ENCODE measurements around the gene GCM1.
A peak's percentile ranks its signal among the peaks of the same experiment; 100 is the strongest.
"Not testable (repeated sequence)": the region's sequence is repeated elsewhere in the genome, so short reads cannot be mapped to it uniquely, and the experiment has no call there.

GCM1 gene

GRCh38 chr6:53148684-53149083 lies at the start of gene GCM1:
TSS of gene GCM1 (minus strand) at chr6:53148841. CDS start at chr6:53145632, 3,209 bp downstream.
- DNase-seq = no peak

GRCh38 chr6:53197553-53197952 lies 48.9 kb upstream of the GCM1 start:
- no peak for DNase-seq

GRCh38 chr6:53195048-53195447 lies 46.4 kb upstream of the GCM1 start:
- DNase-seq = no peak

- DNase-seq = no peak
Measured at GRCh38 chr6:53192682-53193188, 44.1 kb upstream of the GCM1 start.

GRCh38 chr6:53189554-53189953 lies 40.9 kb upstream of the GCM1 start:
- no peak for DNase-seq

GRCh38 chr6:53188833-53189232 lies 40.2 kb upstream of the GCM1 start:
- DNase-seq = no peak

GRCh38 chr6:53180678-53181077 lies 32.0 kb upstream of the GCM1 start:
- no peak for DNase-seq

GRCh38 chr6:53179961-53180651 lies 31.5 kb upstream of the GCM1 start:
- DNase-seq = no peak

GRCh38 chr6:53178837-53179432 lies 30.3 kb upstream of the GCM1 start:
- no peak for DNase-seq

- DNase-seq = no peak
Measured at GRCh38 chr6:53175027-53175426, 26.4 kb upstream of the GCM1 start.

- no peak for DNase-seq
Measured at GRCh38 chr6:53172468-53172803, 23.8 kb upstream of the GCM1 start.

GRCh38 chr6:53171605-53172467 lies 23.2 kb upstream of the GCM1 start:
- DNase-seq = peak; percentile 95

- no peak for DNase-seq
Measured at GRCh38 chr6:53168516-53169267, 20.1 kb upstream of the GCM1 start.

GRCh38 chr6:53165293-53165692 lies 16.7 kb upstream of the GCM1 start:
- no peak for DNase-seq

- DNase-seq = no peak
Measured at GRCh38 chr6:53162606-53163005, 14.0 kb upstream of the GCM1 start.

- no peak for DNase-seq
Measured at GRCh38 chr6:53161481-53162009, 12.9 kb upstream of the GCM1 start.

GRCh38 chr6:53159558-53159957 lies 10.9 kb upstream of the GCM1 start:
- DNase-seq = no peak

- not testable (repeated sequence) for DNase-seq
Measured at GRCh38 chr6:53158076-53158475, 9.4 kb upstream of the GCM1 start.

- not testable (repeated sequence) for DNase-seq
Measured at GRCh38 chr6:53155279-53155678, 6.6 kb upstream of the GCM1 start.

GRCh38 chr6:53154794-53155193 lies 6.2 kb upstream of the GCM1 start:
- DNase-seq = no peak

GRCh38 chr6:53154071-53154470 lies 5.4 kb upstream of the GCM1 start:
- no peak for DNase-seq

GRCh38 chr6:53152576-53152975 lies 3.9 kb upstream of the GCM1 start:
- no peak for DNase-seq

GRCh38 chr6:53151676-53152075 lies 3.0 kb upstream of the GCM1 start:
- DNase-seq = no peak
